ENCODE results near the gene CBLN1. TPM values are rescaled to one million over a fixed set of nuclear protein-coding genes. Genes with fewer than 3 reads are reported as not detected.

The CBLN1 gene
- total RNA-seq, 1 experiment from 2014 or later = 5.6 TPM

DNA sequence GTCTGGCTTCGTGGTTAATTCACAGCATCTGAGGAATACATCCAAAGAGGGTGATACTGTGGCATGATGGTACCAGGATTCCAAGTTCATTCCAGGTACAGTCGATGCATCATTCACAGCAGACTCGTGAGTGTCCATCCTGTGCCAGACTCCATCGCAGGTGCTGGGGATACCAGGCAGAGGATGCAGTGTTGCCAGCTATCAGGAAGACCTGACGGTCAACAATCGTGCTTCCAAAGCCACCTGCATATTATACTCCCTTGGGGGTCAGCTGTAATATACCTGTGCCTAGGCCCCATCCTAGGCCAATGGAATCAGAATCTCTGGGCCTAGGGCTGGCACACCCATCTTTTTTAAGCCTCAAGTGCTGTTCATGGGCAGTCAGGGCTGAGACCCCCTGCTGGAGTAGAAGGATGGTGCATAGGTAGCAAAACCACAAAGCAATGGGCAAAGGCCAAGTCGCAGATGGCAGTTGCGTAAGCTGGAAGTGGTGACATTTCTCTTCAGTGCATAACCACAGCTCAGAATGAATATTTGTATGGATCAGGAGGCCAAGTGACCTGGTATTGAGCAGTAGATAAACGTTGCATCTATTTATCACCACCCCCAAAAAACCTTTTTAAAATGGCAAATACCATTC lies 49.0 kb upstream of the CBLN1 start (continued):
- TF ChIP-seq, protein P1, sequence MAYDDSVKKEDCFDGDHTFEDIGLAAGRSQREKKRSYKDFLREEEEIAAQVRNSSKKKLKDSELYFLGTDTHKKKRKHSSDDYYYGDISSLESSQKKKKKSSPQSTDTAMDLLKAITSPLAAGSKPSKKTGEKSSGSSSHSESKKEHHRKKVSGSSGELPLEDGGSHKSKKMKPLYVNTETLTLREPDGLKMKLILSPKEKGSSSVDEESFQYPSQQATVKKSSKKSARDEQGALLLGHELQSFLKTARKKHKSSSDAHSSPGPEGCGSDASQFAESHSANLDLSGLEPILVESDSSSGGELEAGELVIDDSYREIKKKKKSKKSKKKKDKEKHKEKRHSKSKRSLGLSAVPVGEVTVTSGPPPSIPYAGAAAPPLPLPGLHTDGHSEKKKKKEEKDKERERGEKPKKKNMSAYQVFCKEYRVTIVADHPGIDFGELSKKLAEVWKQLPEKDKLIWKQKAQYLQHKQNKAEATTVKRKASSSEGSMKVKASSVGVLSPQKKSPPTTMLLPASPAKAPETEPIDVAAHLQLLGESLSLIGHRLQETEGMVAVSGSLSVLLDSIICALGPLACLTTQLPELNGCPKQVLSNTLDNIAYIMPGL (CRISPR knock-in tag; IDR thresholded peaks at IDR 0.05) = no peak
- TF ChIP-seq RORB (CRISPR knock-in tag; IDR thresholded peaks at IDR 0.05) = no peak
- TF ChIP-seq RELA (CRISPR knock-in tag; IDR thresholded peaks at IDR 0.05; ENCODE audit: borderline replicate concordance) = no peak
- TF ChIP-seq, protein P2, sequence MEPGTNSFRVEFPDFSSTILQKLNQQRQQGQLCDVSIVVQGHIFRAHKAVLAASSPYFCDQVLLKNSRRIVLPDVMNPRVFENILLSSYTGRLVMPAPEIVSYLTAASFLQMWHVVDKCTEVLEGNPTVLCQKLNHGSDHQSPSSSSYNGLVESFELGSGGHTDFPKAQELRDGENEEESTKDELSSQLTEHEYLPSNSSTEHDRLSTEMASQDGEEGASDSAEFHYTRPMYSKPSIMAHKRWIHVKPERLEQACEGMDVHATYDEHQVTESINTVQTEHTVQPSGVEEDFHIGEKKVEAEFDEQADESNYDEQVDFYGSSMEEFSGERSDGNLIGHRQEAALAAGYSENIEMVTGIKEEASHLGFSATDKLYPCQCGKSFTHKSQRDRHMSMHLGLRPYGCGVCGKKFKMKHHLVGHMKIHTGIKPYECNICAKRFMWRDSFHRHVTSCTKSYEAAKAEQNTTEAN (CRISPR knock-in tag; IDR thresholded peaks at IDR 0.05) = no peak
- no peak for TF ChIP-seq NR1H2 (CRISPR knock-in tag; IDR thresholded peaks at IDR 0.05)
- no peak for TF ChIP-seq KAT7 (CRISPR knock-in tag; IDR thresholded peaks at IDR 0.05; ENCODE audit: borderline replicate concordance)
- TF ChIP-seq TP53 (CRISPR knock-in tag; IDR thresholded peaks at IDR 0.05) = no peak

DNA sequence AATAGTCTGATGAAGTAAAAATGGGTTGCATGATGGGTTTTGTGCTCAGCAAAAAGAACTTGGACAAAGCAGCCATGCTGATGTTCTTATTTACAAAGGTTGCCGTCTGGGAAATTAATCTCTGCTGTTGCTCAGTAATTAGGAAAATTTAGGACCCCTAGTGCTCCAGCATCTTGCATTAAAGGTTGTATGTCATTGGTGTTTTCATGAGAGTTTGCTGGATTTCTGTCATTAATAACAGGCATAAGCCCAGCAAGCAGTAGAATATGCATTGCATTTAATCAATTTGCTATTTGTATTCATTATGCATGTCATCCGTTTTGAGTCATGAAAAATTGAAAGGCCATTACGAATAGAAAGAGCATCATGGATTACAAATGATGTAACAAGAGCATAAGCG lies 46.7 kb upstream of the CBLN1 start:
- Mint-ChIP-seq H3K4me3 (no peak overlapping the region), H3K27me3 (ENCODE audit: low read depth) (no peaks in the 10 kb centered on the region; the same call in 1 of the 2 replicates), H3K36me3 (no peaks in the 10 kb centered on the region), H3K9me3 (no peaks in the 10 kb centered on the region), H3K4me1 (peaks cover 3% of the 10 kb centered on the region), H3K27ac (no peak overlapping the region)
- POLR2A ChIA-PET = no interaction called here
- ATAC-seq (no peak), DNase-seq (ENCODE audit: low spot score) (no peak)
- CTCF ChIA-PET = no interaction called here
- no peak for TF ChIP-seq RELA (CRISPR knock-in tag; IDR thresholded peaks at IDR 0.05; ENCODE audit: borderline replicate concordance)
- no peak for TF ChIP-seq FOXP1 (CRISPR knock-in tag; IDR thresholded peaks at IDR 0.05; ENCODE audit: borderline replicate concordance)
- TF ChIP-seq, protein P3, sequence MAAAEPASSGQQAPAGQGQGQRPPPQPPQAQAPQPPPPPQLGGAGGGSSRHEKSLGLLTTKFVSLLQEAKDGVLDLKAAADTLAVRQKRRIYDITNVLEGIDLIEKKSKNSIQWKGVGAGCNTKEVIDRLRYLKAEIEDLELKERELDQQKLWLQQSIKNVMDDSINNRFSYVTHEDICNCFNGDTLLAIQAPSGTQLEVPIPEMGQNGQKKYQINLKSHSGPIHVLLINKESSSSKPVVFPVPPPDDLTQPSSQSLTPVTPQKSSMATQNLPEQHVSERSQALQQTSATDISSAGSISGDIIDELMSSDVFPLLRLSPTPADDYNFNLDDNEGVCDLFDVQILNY (CRISPR knock-in tag; IDR thresholded peaks at IDR 0.05) = no peak
- TF ChIP-seq, protein P4, sequence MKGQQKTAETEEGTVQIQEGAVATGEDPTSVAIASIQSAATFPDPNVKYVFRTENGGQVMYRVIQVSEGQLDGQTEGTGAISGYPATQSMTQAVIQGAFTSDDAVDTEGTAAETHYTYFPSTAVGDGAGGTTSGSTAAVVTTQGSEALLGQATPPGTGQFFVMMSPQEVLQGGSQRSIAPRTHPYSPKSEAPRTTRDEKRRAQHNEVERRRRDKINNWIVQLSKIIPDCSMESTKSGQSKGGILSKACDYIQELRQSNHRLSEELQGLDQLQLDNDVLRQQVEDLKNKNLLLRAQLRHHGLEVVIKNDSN (CRISPR knock-in tag; IDR thresholded peaks at IDR 0.05) = no peak
- TF ChIP-seq, protein P5, sequence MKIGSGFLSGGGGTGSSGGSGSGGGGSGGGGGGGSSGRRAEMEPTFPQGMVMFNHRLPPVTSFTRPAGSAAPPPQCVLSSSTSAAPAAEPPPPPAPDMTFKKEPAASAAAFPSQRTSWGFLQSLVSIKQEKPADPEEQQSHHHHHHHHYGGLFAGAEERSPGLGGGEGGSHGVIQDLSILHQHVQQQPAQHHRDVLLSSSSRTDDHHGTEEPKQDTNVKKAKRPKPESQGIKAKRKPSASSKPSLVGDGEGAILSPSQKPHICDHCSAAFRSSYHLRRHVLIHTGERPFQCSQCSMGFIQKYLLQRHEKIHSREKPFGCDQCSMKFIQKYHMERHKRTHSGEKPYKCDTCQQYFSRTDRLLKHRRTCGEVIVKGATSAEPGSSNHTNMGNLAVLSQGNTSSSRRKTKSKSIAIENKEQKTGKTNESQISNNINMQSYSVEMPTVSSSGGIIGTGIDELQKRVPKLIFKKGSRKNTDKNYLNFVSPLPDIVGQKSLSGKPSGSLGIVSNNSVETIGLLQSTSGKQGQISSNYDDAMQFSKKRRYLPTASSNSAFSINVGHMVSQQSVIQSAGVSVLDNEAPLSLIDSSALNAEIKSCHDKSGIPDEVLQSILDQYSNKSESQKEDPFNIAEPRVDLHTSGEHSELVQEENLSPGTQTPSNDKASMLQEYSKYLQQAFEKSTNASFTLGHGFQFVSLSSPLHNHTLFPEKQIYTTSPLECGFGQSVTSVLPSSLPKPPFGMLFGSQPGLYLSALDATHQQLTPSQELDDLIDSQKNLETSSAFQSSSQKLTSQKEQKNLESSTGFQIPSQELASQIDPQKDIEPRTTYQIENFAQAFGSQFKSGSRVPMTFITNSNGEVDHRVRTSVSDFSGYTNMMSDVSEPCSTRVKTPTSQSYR (CRISPR knock-in tag; IDR thresholded peaks at IDR 0.05) = no peak
- TF ChIP-seq, protein P2 (CRISPR knock-in tag; IDR thresholded peaks at IDR 0.05) = no peak
- TF ChIP-seq, protein P6, sequence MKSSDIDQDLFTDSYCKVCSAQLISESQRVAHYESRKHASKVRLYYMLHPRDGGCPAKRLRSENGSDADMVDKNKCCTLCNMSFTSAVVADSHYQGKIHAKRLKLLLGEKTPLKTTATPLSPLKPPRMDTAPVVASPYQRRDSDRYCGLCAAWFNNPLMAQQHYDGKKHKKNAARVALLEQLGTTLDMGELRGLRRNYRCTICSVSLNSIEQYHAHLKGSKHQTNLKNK (CRISPR knock-in tag; IDR thresholded peaks at IDR 0.05) = no peak
- no peak for TF ChIP-seq MYBL2 (CRISPR knock-in tag; IDR thresholded peaks at IDR 0.05)

Measured in WTC11 (cell line).